ENCODE results near the gene LIN37.

The LIN37 gene

DNA sequence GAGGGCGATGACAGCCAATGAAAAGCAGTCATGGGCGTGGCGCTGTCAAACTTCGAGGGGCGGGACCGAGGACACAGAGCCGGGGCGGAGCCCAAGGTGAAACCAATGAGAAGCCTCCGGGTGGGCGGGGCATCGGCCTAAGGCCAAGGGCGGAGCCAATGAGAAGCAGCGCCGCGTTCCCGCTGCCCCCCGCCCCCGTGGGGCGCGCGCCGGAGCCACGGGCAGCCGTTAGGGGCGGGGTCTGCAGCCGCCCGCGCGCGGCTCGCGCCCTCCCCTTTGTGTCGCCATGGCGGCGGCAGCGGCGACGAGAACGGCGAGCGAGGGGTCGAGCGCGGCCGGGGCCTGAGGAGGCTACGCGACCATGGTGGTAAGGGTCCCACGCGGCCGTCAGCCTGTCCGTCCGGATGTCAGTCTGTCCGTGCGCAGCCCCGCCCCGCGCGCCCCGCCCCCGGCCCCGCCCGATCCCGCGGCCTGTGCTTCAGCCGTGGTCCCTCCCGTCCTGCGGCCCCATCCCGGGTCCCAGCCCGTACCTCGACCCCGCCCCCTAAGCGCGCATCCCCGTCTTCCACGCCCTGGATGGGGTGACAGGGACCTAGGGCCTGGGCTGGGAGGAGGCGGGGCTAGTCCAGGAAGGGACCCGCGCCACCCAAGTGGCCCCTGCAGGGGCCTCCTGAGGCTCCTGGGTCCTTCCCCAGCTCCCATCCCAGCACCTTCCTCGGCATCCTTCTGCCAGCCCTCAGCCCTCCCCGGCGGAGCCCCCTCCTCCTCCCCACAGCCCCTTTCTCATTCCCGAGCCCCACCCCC, 27.1 kb downstream of the LIN37 start, which contains the start of gene ARHGAP33:
Gene ARHGAP33, plus strand, starts transcription at position 267 of the 804 bp plus-strand sequence. Its CDS starts 95 bp downstream, at position 362.
- DNase-seq, result peak; percentile 97 to 99 (median 98)

GRCh38 chr19:35776102-35776788, 27.9 kb downstream of the LIN37 start:
- no peak for DNase-seq

GRCh38 chr19:35777086-35777841, 28.9 kb downstream of the LIN37 start:
- no peak for DNase-seq

- DNase-seq, result no peak
Measured at GRCh38 chr19:35777961-35778360, 29.6 kb downstream of the LIN37 start.

- no peak for DNase-seq
Measured at GRCh38 chr19:35779033-35779432, 30.7 kb downstream of the LIN37 start.

DNA sequence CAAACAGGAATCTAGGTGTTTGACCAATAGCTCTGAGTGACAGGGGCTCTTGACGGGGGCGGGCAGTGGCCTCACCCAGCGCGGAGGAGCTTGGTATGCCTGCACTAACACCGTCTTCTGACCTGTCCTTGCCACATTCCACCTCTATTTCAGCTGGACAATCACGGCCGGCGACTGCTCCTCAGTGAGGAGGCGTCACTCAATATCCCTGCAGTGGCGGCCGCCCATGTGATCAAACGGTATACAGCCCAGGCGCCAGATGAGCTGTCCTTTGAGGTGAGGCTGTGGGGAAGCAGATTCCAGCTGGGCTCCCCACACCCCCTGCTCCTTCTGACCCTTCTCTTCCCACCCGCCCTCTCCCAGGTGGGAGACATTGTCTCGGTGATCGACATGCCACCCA, 31.7 kb downstream of the LIN37 start:
- DNase-seq, result no peak

DNA sequence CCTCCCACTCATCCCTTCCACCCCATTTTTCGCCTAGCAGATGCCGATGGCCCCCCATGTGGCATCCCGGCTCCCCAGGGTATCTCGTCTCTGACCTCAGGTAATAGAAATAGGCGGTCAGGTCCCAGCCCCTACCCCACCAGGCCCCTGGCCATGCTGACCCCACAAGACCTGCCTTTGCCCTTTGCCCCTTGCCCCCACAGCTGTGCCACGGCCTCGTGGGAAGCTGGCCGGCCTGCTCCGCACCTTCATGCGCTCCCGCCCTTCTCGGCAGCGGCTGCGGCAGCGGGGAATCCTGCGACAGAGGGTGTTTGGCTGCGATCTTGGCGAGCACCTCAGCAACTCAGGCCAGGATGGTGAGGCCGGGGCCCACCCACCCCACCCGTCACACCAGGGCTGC, 32.3 kb downstream of the LIN37 start:
- DNase-seq, result no peak

GRCh38 chr19:35781650-35782049, 33.3 kb downstream of the LIN37 start:
- DNase-seq, result no peak

DNA sequence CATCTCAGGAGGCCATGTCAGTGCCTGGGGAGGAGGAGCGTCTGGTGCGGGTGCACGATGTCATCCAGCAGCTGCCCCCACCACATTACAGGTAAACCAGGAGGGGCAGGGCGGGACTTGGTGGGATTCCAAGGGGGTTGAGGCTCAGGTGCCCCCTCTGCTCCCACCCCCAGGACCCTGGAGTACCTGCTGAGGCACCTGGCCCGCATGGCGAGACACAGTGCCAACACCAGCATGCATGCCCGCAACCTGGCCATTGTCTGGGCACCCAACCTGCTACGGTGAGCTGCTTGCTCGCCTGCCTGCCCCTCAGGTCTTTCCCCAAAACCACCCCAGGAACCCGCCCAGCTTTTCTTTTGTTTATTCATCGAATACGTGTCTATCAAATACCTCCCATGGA, 34.2 kb downstream of the LIN37 start:
- no peak for DNase-seq

DNA sequence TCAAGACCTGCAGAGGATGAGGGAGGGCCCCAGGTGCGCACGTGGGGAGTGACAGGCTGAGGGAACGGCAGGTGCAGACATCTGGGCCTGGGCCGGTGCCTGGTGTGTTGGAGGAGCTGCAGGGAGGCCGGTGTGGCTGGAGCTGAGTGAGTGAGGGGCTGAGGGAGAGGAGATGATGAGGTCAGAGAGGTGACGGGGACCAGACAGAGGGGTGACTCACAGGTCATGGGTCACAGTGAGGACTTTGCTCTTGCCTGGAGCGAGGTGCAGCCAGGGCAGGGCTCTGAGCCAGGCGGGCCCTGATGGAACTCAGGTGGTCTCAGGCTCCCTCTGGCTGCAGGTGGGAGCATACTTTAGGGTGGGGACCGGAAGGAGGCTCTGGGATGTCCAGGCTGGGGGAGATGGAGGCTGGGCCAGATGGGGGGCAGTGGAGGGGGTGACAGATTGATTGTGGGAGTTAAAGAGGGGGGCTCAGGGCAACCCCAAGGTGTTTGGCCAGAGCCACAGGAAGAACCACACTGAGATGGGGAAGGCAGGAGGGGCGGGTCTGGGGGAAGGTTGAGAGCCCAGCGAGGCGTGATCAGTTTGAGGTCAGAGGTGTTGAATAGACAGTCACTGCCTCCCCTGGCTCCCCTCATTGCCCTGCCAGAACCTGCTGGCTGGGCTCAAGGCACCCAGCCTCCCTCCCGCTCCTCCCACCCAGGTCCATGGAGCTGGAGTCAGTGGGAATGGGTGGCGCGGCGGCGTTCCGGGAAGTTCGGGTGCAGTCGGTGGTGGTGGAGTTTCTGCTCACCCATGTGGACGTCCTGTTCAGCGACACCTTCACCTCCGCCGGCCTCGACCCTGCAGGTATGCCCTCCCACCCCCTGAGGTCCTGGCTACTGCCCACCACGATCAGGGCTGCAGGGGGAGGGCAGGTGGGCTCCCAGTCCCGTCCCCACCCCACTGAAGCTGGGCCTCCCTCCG, 35.4 kb downstream of the LIN37 start:
- DNase-seq, result no peak

- DNase-seq, result no peak
Measured at GRCh38 chr19:35784503-35785338, 36.3 kb downstream of the LIN37 start.

DNA sequence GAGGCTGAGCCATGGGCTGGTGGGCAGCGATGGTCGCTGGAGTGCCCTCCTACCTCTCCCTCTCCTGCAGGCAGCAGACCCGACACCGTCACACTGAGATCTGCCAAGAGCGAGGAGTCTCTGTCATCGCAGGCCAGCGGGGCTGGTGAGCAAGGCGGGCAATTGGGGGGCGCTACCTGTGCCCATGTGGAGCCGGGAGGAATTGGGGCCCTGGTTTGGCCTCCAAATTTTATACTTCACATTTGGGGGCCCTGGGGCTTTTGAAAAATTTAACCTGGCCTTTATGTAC, 36.9 kb downstream of the LIN37 start:
- DNase-seq, result no peak

DNA sequence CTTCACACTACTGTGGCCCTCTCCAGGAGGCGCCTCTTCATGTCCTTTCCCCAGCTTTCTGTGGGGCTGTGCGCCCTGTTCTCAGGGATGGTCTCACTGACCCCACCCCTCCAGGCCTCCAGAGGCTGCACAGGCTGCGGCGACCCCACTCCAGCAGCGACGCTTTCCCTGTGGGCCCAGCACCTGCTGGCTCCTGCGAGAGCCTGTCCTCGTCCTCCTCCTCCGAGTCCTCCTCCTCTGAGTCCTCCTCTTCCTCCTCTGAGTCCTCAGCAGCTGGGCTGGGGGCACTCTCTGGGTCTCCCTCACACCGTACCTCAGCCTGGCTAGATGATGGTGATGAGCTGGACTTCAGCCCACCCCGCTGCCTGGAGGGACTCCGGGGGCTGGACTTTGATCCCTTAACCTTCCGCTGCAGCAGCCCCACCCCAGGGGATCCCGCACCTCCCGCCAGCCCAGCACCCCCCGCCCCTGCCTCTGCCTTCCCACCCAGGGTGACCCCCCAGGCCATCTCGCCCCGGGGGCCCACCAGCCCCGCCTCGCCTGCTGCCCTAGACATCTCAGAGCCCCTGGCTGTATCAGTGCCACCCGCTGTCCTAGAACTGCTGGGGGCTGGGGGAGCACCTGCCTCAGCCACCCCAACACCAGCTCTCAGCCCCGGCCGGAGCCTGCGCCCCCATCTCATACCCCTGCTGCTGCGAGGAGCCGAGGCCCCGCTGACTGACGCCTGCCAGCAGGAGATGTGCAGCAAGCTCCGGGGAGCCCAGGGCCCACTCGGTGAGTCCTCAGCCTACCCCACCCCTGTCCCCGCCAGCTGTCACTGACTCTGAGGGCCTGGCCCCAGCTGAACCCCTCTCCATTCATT, 38.2 kb downstream of the LIN37 start:
- no peak for DNase-seq

- DNase-seq, result no peak
Measured at GRCh38 chr19:35787227-35787799, 38.9 kb downstream of the LIN37 start.

- DNase-seq, result no peak
Measured at GRCh38 chr19:35788205-35788960, 40.0 kb downstream of the LIN37 start.

GRCh38 chr19:35789195-35789977, 41.0 kb downstream of the LIN37 start:
- no peak for DNase-seq

DNA sequence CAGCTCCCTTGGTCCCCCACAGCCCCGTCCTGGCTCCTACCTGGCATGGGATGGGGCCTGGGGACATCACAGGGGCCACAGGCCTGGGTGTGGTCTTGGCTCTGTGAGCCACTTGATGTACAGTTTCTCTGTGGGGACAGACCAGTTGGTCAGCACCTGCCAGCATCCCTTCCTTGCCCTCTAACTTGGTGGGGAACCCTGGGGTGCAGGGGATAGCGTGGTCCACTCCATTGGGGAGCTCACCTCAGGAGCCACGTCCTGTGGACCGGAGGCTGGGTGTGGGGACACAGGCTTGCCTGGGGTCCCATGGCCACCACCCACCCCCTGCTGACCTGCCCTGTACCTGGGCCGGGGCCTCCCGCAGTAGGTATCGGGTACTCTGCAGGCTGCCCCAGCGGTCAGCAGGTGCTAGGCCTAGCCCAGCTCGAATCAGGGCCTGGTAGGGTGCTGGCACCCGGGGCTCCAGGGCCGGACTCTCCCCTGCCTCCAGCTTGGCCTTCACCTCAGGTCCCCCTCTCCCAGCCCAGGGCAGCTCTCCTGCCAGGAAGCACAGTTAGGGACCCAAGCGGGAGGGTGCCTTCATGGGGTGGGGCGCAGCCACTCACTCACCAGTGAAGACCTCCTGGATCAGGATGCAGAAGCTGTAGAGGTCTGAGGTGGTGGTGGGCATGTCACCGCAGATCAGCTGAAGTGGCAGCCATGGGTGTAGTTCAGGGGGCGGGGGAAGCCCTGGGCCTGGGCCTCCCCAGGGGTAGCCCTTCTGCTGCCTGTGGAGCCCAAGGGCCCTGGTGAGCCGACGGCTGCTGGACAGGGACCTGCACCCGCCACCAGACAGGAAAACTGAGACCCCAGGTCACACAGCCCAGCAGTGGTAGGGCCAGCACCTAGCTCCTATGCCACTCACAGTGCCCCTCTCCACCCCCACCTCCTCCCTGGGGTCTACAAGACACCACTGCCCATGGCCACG, 41.9 kb downstream of the LIN37 start:
- DNase-seq, result no peak

Data from T-helper 2 cell (primary cell).